Measurements from ENCODE around the gene TRIP10.

Gene TRIP10

DNA sequence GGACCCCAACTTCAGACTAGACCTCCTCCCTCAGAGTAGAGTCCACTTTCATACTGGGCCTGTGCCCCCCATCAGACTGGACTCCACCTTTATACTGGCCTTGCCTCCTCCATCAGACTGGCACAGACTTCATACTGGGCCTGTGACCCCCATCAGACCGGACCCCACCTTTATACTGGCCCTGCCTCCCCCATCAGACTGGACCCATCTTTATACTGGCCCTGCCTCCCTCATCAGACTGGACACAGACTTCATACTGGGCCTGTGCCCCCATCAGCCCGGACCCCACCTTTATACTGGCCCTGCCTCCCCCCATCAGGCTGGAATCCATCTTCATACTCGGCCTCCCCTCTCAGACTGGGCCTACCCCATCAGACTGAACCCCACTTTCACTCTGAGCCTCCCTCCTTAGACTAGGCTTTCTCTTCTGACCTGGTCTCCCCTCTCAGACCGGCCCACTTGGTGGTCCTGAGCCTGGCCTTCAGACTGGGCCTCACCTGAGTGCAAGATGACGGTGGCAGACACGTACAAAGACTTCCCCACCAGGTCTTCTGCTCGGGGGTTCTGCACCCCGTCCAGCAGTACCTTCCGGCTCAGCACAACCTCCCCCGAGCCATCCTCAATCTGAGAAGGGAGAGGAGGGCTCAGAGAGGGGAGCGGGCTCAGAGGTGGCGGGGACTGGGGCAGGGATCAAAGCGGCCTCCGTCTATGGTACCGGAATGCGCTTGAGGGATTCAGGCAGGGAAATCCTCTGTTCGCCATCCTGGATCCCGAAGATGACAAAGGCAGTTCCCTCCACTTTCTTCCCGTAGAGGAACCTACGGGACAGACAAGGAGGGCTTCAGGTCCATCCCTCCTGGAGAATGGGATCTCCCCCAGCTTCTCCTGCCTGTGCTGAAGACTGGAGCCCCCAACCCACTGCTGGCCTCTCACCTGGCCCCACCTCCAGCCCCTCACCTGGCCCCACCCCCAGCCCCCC, 26.5 kb upstream of the TRIP10 start:
- no peak for DNase-seq

GRCh38 chr19:6713773-6714692, 25.4 kb upstream of the TRIP10 start:
- DNase-seq, result no peak

GRCh38 chr19:6714749-6715555, 24.5 kb upstream of the TRIP10 start:
- no peak for DNase-seq

DNA sequence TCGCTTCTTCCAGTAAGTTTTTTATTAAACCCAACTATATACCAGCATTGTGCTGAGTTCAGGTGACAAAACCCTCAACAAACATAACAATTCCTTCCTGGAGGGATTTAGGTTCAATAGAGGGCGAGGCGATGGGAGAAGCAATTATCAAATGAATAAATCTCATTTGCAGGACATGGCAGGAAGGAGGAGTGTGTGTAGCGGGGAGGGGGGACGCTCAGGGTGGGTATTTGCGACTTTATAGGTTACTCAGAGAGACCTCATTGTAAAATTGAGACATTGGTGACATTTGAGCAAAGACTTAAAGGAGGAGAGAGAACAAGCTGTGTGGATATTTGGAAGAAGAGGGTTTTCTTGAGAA, 22.9 kb upstream of the TRIP10 start:
- no peak for DNase-seq

GRCh38 chr19:6717036-6717435, 22.4 kb upstream of the TRIP10 start:
- no peak for DNase-seq

DNA sequence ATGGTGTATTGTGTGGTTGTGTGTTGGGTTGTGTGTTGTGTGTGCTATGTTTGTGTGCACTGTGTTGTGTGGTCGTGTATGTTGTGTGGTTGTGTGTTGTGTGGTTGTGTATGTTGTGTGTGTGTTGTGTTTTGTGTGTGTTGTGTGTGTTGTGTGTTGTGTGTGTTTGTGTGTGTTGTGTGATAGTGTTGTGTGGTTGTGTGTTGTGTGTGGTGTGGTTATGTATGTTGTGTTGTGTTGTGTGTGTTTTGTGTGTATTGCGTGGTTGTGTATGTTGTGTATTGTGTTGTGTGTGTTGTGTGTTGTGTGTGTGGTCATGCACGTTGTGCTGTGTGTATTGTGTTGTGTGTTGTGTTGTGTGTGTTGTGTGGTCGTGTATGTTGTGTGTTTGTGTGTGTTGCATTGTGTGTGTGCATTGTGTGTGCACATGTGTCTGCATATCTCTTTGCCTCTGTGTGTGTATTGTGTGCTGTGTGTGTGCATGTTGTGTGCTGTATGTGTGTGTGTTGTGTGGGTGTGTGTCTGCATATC, 22.0 kb upstream of the TRIP10 start:
- DNase-seq, result no peak

DNA sequence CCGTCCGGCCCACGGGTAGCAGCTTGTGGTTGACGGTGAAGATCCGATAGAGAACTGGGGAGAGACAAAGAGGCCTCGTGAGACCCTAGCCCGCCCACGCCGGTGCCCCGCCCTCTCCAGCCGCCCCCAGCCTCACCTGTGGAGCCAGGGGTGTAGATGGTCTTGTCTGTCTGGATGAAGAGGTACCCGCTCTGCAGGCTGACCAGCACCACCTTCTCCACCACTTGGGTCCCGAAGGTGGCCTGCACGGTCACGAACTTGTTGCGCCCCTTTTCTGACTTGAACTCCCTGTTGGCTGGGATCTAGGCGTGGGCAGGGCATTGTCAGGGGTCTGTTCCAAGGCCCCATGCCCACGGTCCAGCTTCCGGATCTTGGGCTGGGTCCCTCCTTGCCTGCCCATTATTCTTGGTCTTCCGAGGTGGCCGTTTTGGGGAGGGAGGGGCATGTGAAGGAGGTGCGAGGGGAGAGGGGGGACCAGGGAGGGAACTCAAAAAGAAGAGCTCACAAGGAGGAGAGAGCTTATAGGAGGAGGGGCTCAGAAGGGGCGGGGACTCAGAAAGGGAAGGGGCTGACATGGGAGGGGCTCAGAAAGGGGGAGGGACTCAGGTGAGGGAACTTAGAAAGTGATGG, 21.3 kb upstream of the TRIP10 start:
- no peak for DNase-seq

- DNase-seq, result no peak
These were observed 20.5 kb upstream of the TRIP10 start for GRCh38 chr19:6718741-6719539.

GRCh38 chr19:6719540-6719861, 20.0 kb upstream of the TRIP10 start:
- DNase-seq, result no peak

GRCh38 chr19:6719992-6720368, 19.5 kb upstream of the TRIP10 start:
- DNase-seq, result no peak

DNA sequence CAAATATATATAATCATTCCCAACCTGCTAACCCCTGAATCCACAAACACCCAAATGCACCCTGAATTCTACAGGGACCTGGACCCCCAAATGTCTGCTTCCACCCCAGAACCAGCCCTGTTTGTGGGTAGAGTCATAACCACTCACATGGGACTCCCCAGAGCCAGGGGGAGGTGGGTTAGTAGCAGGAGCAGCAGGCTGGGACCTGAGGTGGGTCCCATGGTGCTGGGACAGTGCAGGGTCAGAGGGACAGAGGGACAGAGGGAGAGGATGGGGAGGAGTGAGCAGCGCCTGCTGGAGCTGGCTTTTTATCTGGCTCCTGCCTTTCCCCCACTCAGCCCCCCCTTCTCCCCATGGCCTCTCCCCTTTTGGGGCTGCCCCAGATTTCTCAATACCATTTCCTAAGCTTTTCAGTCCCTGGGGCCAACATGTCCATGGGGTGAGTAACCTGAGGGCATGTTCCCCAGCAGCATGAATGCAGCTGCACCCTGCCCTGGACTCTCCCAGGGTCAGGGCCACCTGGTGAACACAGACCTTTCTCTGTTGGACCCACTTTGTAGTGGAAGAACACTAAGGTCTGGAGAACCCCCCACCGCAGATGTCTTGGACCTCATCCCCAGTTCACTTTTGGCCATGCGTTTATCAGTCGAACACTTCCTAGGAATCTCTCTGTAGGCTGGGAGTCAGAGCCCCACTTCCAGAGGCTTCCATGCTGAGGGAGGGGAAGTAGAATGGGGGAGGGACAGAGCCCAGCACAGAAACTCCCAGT, 18.9 kb upstream of the TRIP10 start, which contains the start of gene C3:
C3 (minus strand) TSS at position 282 of the 769 bp plus-strand sequence; CDS start at position 221, 61 bp downstream.
- no peak for DNase-seq

GRCh38 chr19:6721138-6721474, 18.4 kb upstream of the TRIP10 start:
- DNase-seq, result no peak

DNA sequence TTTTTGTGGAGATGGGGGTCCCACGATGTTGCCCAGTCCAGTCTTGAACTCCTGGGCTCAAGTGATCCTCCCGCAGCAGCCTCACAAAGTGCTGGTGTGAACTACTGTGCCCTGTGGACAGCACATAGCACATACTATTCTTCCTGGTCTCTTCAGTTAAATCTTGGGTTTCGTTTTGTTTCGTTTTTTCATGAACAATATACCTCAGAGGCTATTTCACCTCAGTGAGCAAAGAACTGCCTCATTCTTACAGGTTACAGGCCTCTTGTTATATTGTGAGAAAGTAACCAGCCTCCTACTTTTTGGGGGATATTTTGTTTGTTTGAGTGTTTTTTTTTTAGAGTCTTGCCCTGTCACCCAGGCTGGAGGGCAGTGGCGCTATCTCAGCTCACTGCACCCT, 17.7 kb upstream of the TRIP10 start:
- no peak for DNase-seq

- no peak for DNase-seq
These were observed 16.3 kb upstream of the TRIP10 start for GRCh38 chr19:6723108-6723618.

GRCh38 chr19:6723738-6724137, 15.7 kb upstream of the TRIP10 start:
- DNase-seq, result no peak

GRCh38 chr19:6724631-6725492, 14.6 kb upstream of the TRIP10 start:
- no peak for DNase-seq

- no peak for DNase-seq
These were observed 13.8 kb upstream of the TRIP10 start for GRCh38 chr19:6725513-6726231.

GRCh38 chr19:6728346-6728745, 11.1 kb upstream of the TRIP10 start:
- DNase-seq, result no peak

Measured in left hindlimb (tissue), 1 donor.